HG03575 (cell line): Measurements from ENCODE around the gene PKP4.
"Not testable (repeated sequence)": the region's sequence is repeated elsewhere in the genome, so short reads cannot be mapped to it uniquely, and the experiment has no call there.

ENCODE experiments used
- ATAC-seq: cut with Tn5 transposase; IDR thresholded peaks from one replicate; pipeline ENCODE4 v1.9.1; 2021; ENCODE audit not compliant: unreplicated experiment, insufficient number of reproducible peaks, low FRiP score; ENCODE audit errors: extremely low read depth

PKP4 gene

GRCh38 chr2:158688721-158689120 lies 232.0 kb downstream of the PKP4 start:
- ATAC-seq = no peak

DNA sequence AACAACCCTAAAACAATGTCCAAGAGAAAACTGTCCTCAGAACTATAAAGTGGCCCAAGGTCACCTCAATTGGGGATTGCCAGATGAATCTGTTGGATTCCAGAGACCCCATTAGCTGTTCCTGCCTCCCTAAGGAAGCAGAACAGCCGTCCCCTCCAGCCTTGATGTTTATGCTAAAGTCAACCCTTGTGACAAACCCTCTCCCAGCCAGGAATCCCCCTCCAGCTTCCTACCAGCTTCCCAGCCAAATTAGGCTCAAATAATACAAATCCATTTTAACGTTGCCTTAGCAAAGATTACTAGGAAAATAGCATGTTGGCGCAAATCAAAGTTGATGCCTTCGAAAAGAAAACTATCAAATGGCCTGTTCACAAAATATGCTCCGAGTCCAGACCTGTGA lies 232.6 kb downstream of the PKP4 start:
- ATAC-seq = no peak

- no peak for ATAC-seq
Measured at GRCh38 chr2:158690823-158691222, 234.1 kb downstream of the PKP4 start.

DNA sequence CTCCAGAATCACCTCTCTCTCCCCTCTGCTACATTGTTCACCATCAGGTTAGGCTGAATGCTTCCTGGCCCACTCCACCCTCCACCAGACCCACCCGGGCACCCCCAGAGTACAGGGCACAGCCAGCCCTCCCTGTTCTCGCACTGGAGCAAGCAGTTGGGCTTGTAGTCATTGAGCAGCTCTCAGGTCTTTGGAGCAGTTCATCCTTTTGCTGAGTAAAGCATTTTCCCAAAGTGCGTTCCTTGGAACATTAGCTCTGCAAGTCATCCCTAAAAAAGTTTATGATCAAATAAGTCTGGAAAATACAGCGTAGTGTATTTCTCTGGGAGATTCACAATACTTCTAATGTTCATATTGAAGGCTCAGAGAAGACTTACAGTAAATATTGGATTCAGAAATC lies 234.9 kb downstream of the PKP4 start:
- ATAC-seq = no peak

GRCh38 chr2:158692372-158693103 lies 235.8 kb downstream of the PKP4 start:
- ATAC-seq = no peak

DNA sequence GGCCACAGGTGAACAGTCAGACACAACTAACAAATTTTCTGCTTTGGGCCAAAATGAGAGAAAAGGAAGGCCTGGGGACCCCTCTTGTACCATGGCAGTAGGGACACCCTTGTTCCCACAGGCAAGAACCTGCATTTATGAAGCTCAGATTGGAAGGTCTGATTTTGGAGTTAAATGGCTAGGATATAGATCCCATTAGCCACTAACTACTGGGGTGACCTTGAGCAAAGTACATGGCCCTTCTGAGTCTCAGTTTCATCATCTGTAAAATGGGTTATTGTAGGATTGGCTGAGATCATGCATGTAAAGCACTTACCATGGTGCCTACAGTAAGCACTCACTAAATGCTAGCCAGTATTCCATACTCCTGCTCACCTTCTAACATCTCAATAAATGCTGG lies 236.7 kb downstream of the PKP4 start:
- no peak for ATAC-seq

GRCh38 chr2:158695305-158695704 lies 238.6 kb downstream of the PKP4 start:
- ATAC-seq = no peak

DNA sequence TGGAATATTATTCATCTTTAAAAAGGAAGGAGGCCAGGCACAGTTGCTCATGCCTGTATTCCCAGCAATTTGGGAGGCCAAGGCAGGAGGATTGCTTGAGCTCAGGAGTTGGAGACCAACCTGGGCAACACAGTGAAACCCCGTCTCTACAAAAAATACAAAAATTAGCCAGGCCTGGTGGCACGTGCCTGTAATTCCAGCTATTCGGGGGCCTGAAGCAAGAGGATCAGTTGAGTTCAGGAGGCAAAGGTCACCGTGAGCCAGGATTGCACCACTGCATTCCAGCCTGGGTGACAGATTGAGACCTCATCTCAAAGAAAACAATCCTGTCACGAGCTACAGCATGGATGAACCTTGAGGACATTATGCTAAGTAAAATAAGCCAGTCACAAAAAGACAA lies 239.0 kb downstream of the PKP4 start:
- ATAC-seq = not testable (repeated sequence)

GRCh38 chr2:158699323-158699722 lies 242.6 kb downstream of the PKP4 start:
- no peak for ATAC-seq

- ATAC-seq = no peak
Measured at GRCh38 chr2:158701101-158701500, 244.3 kb downstream of the PKP4 start.

- no peak for ATAC-seq
Measured at GRCh38 chr2:158702740-158703139, 246.0 kb downstream of the PKP4 start.

DNA sequence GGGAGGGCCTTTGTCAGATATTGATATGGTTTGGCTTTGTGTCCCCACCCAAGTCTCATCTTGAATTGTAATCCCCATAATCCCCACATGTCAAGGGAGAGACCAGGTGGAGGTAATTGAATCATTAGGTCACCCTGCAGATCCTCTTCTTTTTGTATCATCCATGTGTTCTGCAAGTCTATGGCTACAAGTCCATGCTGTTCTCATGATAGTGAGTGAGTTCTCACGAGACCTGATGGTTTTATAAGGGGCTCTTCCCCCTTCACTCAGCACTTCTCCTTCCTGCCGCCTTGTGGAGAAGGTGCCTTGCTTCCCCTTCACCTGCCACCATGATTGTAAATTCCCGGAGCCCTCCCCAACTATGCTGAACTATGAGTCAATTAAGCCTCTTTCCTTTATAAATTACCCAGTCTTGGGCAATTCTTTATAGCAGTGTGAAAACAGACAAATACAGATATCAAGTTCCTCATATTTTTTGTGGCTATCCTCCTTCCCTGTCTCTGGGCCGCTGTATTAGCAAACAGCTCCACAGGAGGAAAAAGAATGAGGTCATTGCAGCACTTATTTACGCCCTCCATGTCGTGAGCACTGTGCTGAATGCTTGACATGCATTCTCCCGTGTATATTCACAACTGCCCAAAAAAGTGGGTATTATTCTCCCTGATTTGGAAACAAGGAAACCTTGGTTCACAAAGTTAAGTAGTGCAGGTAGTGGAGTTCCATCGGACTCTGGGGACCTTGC lies 248.1 kb downstream of the PKP4 start:
- ATAC-seq = not testable (repeated sequence)

GRCh38 chr2:158712791-158713522 lies 256.2 kb downstream of the PKP4 start:
- no peak for ATAC-seq

DNA sequence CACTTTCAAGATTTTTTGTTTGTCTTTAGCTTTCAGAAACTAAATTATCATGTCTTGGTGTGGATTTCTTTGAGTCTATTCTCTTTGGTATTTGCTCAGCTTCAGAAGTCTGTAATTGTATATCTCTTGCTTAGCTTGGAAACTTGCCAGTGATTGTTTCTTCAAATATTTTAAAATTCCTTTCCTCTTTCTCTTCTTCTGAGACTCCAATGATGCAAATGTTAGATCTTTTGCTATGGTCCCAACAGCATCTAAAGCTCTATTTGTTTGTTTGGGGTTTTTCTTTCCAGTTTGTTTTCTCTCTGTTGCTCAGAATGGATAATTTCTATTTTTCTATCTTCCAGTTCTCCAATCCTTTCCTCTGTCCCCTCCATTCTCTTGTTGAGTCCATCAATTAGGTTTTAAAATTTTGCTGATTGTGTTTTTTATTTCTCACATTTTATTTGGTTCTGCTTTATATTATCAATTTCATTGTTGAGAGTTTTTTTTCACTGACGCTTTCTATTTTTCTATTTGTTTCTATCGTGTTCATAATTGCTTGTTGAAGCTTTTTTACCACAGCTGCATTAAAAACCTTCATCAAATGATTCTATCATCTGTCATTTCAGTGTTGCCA lies 256.9 kb downstream of the PKP4 start:
- no peak for ATAC-seq

DNA sequence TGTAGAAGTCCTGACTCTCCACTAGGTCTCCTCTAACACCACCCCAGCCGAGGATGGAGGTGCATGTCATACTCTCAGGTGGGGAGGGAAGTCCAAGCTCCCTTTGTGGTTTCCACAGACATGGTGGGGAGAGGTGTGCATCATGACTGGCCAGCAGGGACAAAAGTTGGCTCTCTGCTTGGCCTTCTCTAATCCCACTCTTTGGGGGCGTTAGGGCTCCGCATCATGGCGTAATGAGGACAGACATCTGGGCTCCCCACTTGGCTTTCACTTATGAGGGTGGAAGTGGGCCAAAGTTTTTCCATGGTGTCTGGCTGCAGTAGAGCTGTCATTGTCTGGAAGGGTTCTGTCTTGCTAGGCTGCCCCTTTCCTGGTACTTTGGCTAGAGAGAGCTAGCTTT lies 257.7 kb downstream of the PKP4 start:
- ATAC-seq = no peak

DNA sequence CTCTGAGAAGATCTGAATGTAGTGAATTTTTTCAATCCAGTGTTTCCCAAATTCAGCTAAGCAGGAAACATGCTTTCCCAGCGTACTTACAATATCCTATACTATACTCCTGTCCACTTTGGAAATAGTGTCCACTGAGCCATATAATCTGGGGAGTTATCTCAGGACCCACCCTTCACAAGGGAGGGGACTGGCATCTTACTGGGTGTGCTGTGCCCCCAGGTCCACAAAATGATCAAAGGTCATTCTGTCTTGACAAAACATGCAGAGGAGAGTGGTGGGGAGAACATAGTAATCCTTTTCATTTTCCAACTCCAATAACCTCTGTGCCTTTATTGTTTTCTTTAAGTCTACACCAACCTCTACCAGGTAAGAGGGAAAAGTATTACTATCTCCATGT lies 258.6 kb downstream of the PKP4 start:
- ATAC-seq = no peak

DNA sequence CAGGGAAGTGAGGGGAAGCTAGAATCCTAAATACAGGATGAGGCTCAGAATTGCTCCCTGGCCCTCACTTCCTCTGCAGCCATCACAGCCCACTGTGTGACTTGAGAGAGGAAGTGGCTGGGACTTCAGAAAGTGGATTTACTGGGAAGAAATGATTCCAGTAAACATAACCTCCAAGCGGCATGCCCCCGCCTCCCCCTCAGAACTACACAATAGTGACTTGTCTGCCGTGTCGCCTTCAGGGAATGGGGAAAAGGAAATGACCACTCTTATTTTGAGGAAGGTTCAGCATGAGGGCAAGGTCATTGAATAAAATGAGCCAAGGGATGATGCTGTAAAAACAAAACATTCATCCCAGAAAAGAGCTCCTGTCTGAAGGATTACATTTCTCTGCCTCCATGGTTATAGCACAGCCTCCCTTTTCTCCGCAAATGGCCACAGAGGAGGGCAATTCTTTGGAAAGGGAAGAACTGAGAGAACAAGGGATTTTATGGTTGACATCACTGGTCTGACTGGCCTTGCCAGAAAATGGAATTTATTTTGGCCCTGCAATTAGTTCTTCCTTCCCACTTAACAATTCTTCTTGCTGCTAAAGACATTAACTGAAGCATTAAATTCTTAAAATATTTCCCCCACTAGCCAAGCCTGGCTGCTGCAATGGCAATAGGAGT lies 259.5 kb downstream of the PKP4 start:
- ATAC-seq = no peak

GRCh38 chr2:158716921-158717320 lies 260.2 kb downstream of the PKP4 start:
- no peak for ATAC-seq
